GM12874 (cell line): Measurements from ENCODE around the gene EPN1.

Source experiments
- CTCF ChIP-seq: IDR thresholded peaks from 2 replicates; pipeline ENCODE4 v1.5.1; 2011; ENCODE audit warnings: low read depth, mild to moderate bottlenecking, control low read depth, low read length, moderate library complexity; ENCODE audit not compliant: insufficient read depth

Gene EPN1

GRCh38 chr19:55693336-55693974 lies 18.4 kb downstream of the EPN1 start:
- no peak for TF ChIP-seq CTCF

- no peak for TF ChIP-seq CTCF
Observed at GRCh38 chr19:55694241-55694655, 19.2 kb downstream of the EPN1 start.

GRCh38 chr19:55694656-55695491 lies 19.8 kb downstream of the EPN1 start:
- TF ChIP-seq CTCF = no peak

- no peak for TF ChIP-seq CTCF
Observed at GRCh38 chr19:55695511-55696290, 20.7 kb downstream of the EPN1 start.

- TF ChIP-seq CTCF = no peak
Observed at GRCh38 chr19:55696301-55697068, 21.5 kb downstream of the EPN1 start.

GRCh38 chr19:55697069-55697440 lies 22.0 kb downstream of the EPN1 start:
- no peak for TF ChIP-seq CTCF
